Measurements from ENCODE around the gene PXDC1.
"Not testable (repeated sequence)": the region's sequence is repeated elsewhere in the genome, so short reads cannot be mapped to it uniquely, and the experiment has no call there.

Gene PXDC1

DNA sequence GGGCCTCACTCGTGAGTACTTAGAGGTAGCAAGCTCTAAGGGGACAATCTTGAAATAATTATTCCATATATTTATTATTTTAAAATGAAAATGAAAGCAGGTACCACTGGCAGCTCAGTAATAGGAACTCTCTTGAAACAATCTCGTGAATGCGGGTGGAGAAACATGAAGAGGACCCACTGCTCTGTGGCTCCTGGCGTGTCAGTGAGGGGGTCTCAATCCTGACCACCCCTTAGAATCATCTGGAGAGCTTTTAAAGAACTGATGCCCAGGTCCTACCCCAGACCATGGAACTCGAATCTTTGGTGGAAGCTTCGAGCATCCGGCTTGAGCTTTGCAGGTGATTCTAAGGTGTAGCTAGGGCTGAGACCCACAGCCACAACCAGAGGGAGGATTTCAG lies 23.9 kb upstream of the PXDC1 start:
- Histone ChIP-seq H3K4me2 (ENCODE audit: low read depth, low read length, poor library complexity, severe bottlenecking) (no peak overlapping the region), H3K4me1 (ENCODE audit: insufficient read depth, low read length, poor library complexity, severe bottlenecking) (no peaks in the 10 kb centered on the region), H3K4me3 (ENCODE audit: low read length, poor library complexity, severe bottlenecking) (no peak overlapping the region), H3K9ac (ENCODE audit: low read depth, low read length, poor library complexity, severe bottlenecking) (no peak overlapping the region), H4K20me1 (ENCODE audit: insufficient read depth, low read length, poor library complexity, severe bottlenecking) (no peaks in the 10 kb centered on the region), H2AFZ (ENCODE audit: low read length) (no peak overlapping the region), H3K27me3 (ENCODE audit: insufficient read depth, low read length, poor library complexity, severe bottlenecking) (no peaks in the 10 kb centered on the region), H3K36me3 (ENCODE audit: insufficient read depth, low read length) (no peaks in the 10 kb centered on the region), H3F3A (ENCODE audit: low read depth) (no peaks in the 10 kb centered on the region), H3K79me2 (ENCODE audit: insufficient read depth, low read length) (no peaks in the 10 kb centered on the region), H3K9me2 (replicated peaks; ENCODE audit: low read depth, low read length) (no peaks in the 10 kb centered on the region), H3K9me3 (ENCODE audit: insufficient read depth, low read depth, low read length) (no peaks in the 10 kb centered on the region)
- TF ChIP-seq, protein P1, sequence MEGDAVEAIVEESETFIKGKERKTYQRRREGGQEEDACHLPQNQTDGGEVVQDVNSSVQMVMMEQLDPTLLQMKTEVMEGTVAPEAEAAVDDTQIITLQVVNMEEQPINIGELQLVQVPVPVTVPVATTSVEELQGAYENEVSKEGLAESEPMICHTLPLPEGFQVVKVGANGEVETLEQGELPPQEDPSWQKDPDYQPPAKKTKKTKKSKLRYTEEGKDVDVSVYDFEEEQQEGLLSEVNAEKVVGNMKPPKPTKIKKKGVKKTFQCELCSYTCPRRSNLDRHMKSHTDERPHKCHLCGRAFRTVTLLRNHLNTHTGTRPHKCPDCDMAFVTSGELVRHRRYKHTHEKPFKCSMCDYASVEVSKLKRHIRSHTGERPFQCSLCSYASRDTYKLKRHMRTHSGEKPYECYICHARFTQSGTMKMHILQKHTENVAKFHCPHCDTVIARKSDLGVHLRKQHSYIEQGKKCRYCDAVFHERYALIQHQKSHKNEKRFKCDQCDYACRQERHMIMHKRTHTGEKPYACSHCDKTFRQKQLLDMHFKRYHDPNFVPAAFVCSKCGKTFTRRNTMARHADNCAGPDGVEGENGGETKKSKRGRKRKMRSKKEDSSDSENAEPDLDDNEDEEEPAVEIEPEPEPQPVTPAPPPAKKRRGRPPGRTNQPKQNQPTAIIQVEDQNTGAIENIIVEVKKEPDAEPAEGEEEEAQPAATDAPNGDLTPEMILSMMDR (conservative IDR thresholded peaks at IDR 0.05; ENCODE audit: low read length) = no peak
- TF ChIP-seq EZH2phosphoT487 (IDR thresholded peaks at IDR 0.05; ENCODE audit: borderline replicate concordance) = no peak

DNA sequence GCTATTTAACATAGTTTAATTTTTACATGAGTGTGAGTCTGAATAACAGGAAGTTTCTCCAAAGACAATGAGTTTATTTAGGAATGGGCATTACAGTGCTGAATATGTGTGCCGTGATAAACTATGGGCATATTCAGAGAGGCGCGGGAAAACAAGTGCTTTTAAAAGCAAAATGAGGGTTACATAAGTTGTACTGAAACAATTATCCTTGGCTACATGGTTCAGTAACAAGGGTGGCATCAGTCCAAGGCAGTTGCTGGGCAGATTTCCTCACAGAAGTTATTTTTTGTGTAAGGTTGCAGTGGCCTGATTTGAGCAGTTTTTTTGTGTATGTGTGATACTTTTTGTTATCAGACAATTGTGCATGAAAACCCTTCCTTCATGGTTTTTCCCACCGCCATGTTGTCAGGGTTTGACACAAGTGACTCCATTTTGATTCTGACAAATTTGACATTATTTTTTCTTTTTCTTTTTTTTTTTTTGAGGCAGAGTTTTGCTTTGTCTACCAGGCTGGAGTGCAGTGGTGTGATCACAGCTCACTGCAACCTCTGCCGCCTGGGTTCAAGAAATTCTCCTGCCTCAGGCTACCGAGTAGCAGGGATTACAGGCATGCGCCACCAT lies 22.3 kb upstream of the PXDC1 start:
- H3K9ac ChIP-seq (ENCODE audit: low read depth, low read length, poor library complexity, severe bottlenecking) = no peak overlapping the region
- no peaks in the 10 kb centered on the region for H3K9me3 ChIP-seq (ENCODE audit: insufficient read depth, low read depth, low read length)
- no peaks in the 10 kb centered on the region for H3F3A ChIP-seq (ENCODE audit: low read depth)
- no peaks in the 10 kb centered on the region for H3K4me1 ChIP-seq (ENCODE audit: insufficient read depth, low read length, poor library complexity, severe bottlenecking)
- H2AFZ ChIP-seq (ENCODE audit: low read length) = no peak overlapping the region
- H3K27me3 ChIP-seq (ENCODE audit: insufficient read depth, low read length, poor library complexity, severe bottlenecking) = no peaks in the 10 kb centered on the region
- no peaks in the 10 kb centered on the region for H3K9me2 ChIP-seq (replicated peaks; ENCODE audit: low read depth, low read length)
- no peaks in the 10 kb centered on the region for H4K20me1 ChIP-seq (ENCODE audit: insufficient read depth, low read length, poor library complexity, severe bottlenecking)
- H3K4me2 ChIP-seq (ENCODE audit: low read depth, low read length, poor library complexity, severe bottlenecking) = no peak overlapping the region
- TF ChIP-seq EZH2phosphoT487 (IDR thresholded peaks at IDR 0.05; ENCODE audit: borderline replicate concordance) = no peak
- TF ChIP-seq, protein P1 (conservative IDR thresholded peaks at IDR 0.05; ENCODE audit: low read length) = no peak
- H3K4me3 ChIP-seq (ENCODE audit: low read length, poor library complexity, severe bottlenecking) = no peak overlapping the region
- no peaks in the 10 kb centered on the region for H3K79me2 ChIP-seq (ENCODE audit: insufficient read depth, low read length)
- no peaks in the 10 kb centered on the region for H3K36me3 ChIP-seq (ENCODE audit: insufficient read depth, low read length)

DNA sequence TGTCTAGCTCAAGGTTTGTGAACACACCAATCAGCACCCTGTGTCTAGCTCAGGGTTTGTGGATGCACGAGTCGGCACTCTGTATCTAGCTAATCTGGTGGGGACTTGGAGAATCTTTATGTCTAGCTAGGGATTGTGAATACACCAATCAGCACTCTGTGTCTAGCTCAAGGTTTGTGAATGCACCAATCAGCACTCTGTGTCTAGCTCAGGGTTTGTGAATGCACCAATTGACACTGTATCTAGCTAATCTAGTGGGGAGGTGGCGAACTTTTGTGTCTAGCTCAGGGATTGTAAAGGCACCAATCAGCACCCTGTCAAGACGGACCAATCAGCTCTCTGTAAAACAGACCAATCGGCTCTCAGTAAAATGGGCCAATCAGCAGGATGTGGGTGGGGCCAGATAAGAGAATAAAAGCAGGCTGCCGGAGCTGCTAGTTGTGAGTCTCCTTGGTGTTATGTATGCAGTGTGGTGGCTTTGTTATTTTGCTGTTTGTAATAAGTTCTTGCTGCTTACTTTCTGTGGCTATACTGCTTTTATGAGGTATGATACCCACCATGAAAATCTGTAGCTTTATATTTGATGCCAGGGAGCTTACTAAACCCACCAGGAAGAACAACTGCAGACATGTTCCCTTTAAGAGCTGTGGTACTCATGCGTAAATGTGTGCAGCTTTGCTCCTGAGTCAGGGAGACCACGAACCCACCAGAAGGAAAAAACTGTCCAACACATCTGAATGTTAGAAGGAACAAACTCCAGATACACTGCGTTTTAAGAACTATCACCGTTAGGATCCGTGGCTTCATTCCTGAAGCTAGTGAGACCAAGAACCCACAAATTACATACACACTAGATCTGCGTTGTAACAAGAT lies 20.9 kb upstream of the PXDC1 start:
- H4K20me1 ChIP-seq (ENCODE audit: insufficient read depth, low read length, poor library complexity, severe bottlenecking); H3K9me3 ChIP-seq (ENCODE audit: insufficient read depth, low read depth, low read length); H3K27me3 ChIP-seq (ENCODE audit: insufficient read depth, low read length, poor library complexity, severe bottlenecking); H3K36me3 ChIP-seq (ENCODE audit: insufficient read depth, low read length); H3K4me2 ChIP-seq (ENCODE audit: low read depth, low read length, poor library complexity, severe bottlenecking); H3K9ac ChIP-seq (ENCODE audit: low read depth, low read length, poor library complexity, severe bottlenecking); H3K4me3 ChIP-seq (ENCODE audit: low read length, poor library complexity, severe bottlenecking); H3F3A ChIP-seq (ENCODE audit: low read depth); H3K4me1 ChIP-seq (ENCODE audit: insufficient read depth, low read length, poor library complexity, severe bottlenecking); H2AFZ ChIP-seq (ENCODE audit: low read length); H3K79me2 ChIP-seq (ENCODE audit: insufficient read depth, low read length); H3K9me2 ChIP-seq (replicated peaks; ENCODE audit: low read depth, low read length): not testable (repeated sequence)

All from Loucy (cell line).